ENCODE data around the gene ARL6IP1.
A peak's percentile ranks its signal among the peaks of the same experiment; 100 is the strongest.
"Not testable (repeated sequence)": the region's sequence is repeated elsewhere in the genome, so short reads cannot be mapped to it uniquely, and the experiment has no call there.

ARL6IP1 gene

GRCh38 chr16:18797746-18798145 lies 3.6 kb downstream of the ARL6IP1 start:
- DNase-seq: no peak

DNA sequence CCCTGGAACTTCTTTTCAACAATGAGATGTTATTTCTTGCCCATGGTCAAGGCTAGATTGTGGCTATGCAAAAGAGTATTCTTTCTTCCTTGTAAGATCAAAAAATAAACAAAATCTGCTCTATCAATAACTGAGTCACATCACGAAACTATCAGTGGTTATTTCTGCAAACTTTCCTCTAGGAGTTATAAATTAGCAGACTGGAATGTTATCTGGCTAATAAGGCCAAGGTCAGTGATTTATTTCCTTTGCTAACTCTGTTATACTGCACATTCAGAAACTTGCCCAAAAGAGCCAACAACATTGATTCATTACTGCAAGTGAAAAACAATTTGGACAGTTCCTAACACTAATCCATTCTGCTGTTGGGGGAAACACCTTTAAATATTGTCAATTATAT lies 5.0 kb downstream of the ARL6IP1 start:
- no peak for DNase-seq

DNA sequence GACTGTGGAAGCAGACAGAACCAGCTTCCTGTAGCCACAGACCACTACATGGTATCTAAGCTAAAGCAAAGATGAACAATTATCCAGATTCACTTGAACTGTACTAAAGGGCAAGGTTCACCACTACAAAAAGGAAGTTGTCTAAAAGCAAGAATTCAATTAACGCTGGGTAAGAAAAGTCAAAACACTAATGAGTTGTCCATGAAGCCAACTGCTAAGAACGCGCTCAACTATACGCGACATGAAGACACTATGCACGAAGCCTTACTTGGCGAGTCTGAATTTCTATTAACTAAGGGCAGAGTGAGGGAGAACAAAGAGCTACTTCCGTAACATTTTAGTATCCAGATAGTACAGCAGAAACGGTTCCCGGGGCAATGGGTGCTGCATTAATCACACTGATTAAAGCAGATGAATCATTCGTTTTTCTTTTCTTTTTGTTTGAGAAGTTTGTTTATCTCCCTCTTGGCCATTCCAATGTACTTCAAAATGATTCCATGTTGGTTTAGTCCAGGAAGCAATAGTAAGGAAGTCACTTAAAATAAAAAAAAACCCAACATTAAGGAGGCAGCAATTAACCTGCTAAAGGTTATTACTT lies 8.4 kb downstream of the ARL6IP1 start:
- no peak for DNase-seq

- DNase-seq: peak; percentile 97 to 98
Observed at GRCh38 chr16:18789850-18790706, 11.3 kb downstream of the ARL6IP1 start, which contains the start of gene RPS15A. Gene RPS15A, minus strand, starts transcription at chr16:18790334. Its CDS starts 1,221 bp downstream, at chr16:18789113.

GRCh38 chr16:18789515-18789849 lies 11.9 kb downstream of the ARL6IP1 start:
- DNase-seq: no peak

GRCh38 chr16:18788828-18789514 lies 12.4 kb downstream of the ARL6IP1 start:
- peak in 1 of 2 experiments; percentile 43 for DNase-seq

GRCh38 chr16:18784917-18785623 lies 16.3 kb downstream of the ARL6IP1 start:
- no peak for DNase-seq

DNA sequence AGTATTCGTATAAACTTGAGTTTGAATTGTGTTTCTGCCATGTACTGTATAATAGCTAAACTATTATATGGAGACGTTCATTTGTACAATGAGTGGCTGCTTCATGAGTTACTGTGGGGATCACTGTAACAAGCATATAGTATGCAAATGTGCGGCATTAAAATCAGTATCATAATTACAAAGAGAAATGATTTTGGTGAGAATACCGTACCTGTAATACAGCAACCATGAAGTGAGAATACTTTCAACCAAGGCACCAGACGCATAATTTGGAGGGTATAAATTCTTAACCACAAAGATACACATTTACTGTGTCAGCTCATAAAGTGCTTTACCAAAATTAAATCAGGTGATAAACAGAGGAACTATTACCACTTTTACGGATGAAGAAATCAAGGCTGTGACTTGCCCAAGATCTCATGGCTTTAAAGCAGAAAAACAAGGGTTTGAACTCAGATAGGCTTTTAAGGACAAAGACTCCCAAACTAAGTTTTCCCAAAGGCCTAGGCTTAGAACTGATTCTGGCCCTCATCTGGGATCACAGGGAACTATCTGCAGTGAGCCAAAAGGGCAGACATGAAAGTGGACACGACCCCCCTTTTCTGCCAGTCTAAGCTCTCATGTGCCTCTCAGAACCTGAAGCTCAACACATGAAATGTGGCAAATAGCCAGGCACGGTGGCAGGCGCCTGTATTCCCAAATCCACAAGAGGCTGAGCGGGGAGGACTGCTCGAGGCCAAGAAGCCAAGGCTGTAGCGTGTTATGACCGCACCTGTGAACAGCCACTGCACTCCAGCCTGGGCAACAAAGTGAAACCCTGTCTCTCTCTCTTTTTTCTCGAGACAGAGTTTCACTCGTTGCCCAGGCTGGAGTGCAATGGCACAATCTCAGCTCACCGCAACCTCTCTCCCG lies 17.7 kb downstream of the ARL6IP1 start:
- no peak for DNase-seq

GRCh38 chr16:18782697-18783429 lies 18.5 kb downstream of the ARL6IP1 start:
- DNase-seq: no peak

DNA sequence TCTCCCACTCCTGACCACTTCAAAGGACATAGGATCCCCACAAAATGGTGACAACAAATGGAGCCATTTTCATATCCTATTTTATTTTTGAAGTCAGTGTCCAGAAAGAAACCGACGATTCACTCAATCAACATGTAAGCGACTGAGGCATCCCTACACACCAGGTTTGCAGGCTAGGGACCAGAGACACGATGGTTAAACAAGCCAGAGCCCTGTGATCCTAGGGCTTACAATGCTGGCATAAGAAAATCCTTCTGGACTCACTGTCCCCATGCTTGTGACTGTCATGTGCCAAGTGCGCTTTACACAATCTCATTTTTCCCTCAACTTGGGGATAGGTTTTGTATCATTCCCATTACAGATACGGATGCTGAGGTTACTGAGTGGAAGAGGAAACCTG lies 20.1 kb downstream of the ARL6IP1 start:
- not testable (repeated sequence) for DNase-seq

GRCh38 chr16:18780460-18781026 lies 20.8 kb downstream of the ARL6IP1 start:
- not testable (repeated sequence) for DNase-seq

GRCh38 chr16:18777664-18778063 lies 23.7 kb downstream of the ARL6IP1 start:
- DNase-seq: not testable (repeated sequence)

- not testable (repeated sequence) for DNase-seq
Observed at GRCh38 chr16:18776334-18776733, 25.0 kb downstream of the ARL6IP1 start.

- DNase-seq: not testable (repeated sequence)
Observed at GRCh38 chr16:18774651-18775050, 26.7 kb downstream of the ARL6IP1 start.

GRCh38 chr16:18772171-18772570 lies 29.2 kb downstream of the ARL6IP1 start:
- DNase-seq: not testable (repeated sequence)

DNA sequence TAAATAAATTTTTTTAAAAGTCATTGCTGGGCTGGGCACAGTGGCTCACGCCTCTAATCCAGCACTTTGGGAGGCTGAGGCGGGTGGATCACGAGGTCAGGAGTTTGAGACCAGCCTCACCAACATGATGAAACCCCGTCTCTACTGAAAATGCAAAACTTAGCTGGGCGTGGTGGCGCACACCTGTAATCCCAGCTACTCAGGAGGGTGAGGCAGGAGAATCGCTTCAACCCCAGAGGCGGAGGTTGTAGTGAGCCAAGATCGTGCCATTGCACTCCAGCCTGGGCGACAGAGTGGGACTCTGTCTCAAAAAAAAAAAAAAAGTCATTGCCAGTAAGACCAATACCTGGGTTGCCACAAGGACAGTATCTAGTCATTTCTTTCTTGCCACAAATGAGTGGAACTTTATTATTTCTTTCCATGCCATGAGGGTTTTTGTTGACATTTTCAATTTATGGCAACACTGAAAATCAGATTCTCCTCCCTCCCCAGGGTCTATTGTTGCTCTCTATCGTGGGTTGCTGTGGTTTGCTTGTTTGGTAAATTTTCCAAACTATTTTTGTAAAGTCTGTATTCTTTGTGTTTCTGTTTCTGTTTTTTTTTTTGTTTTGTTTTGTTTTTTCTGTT lies 30.9 kb downstream of the ARL6IP1 start:
- not testable (repeated sequence) for DNase-seq

DNA sequence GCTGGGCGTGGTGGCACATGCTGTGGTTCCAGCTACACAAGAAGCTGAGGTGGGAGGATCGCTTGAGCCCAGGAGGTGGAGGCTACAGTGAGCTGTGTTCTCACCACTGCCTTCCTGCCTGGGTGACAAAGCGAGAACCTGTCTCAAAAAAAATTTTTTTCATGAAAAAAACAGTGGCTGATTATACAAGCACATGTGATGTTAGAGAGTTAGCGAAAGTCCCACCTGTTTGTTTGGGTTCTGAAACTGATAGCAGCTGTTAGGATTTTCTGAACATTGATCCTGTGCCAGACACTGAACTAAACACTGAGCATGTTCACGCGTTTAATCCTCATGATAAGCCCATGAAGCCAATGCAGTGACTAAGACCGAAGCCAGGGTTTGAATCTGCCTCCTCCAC lies 34.1 kb downstream of the ARL6IP1 start:
- DNase-seq: not testable (repeated sequence)

- not testable (repeated sequence) for DNase-seq
Observed at GRCh38 chr16:18762713-18763112, 38.6 kb downstream of the ARL6IP1 start.

GRCh38 chr16:18759598-18760520 lies 41.5 kb downstream of the ARL6IP1 start:
- peak; percentile 2 to 31 for DNase-seq

All from NCI-H2081 (cell line).